ENCODE measurements around the gene OR2A2.

GRCh38 chr7:144148224-144148827 is 38.9 kb downstream of the OR2A2 start:
- no peak for TF ChIP-seq CTCF (IDR thresholded peaks at IDR 0.05; ENCODE audit: insufficient read depth, low read length)
- no peak for TF ChIP-seq REST (IDR thresholded peaks at IDR 0.05; ENCODE audit: insufficient replicate concordance, low read depth)
- no peak for TF ChIP-seq POLR2AphosphoS5 (IDR thresholded peaks at IDR 0.05; ENCODE audit: low read depth)
- TF ChIP-seq GABPA (IDR thresholded peaks at IDR 0.05; ENCODE audit: low read depth): no peak
- TF ChIP-seq SPI1 (IDR thresholded peaks at IDR 0.05; ENCODE audit: borderline replicate concordance, low read depth): no peak

Measured in HL-60 (cell line).